RPMI8226 (cell line): Measurements from ENCODE around the gene BLTP3A.
"Not testable (repeated sequence)": the region's sequence is repeated elsewhere in the genome, so short reads cannot be mapped to it uniquely, and the experiment has no call there.

Experiments
- DNase-seq: peaks from one replicate; pipeline ENCODE4 v3.0.0-alpha.2; 2015

Gene BLTP3A

GRCh38 chr6:34791164-34791700 is 651 bp upstream of the BLTP3A start:
- DNase-seq, result peak; percentile 66

GRCh38 chr6:34792605-34793500 is 970 bp downstream of the BLTP3A start:
- DNase-seq, result peak; percentile 44

- no peak for DNase-seq
Measured at GRCh38 chr6:34793877-34794276, 2.0 kb downstream of the BLTP3A start.

GRCh38 chr6:34795836-34796425 is 4.0 kb downstream of the BLTP3A start:
- no peak for DNase-seq

- no peak for DNase-seq
Measured at GRCh38 chr6:34798057-34798456, 6.2 kb downstream of the BLTP3A start.

GRCh38 chr6:34799547-34799946 is 7.7 kb downstream of the BLTP3A start:
- DNase-seq, result no peak

- DNase-seq, result no peak
Measured at GRCh38 chr6:34804543-34804942, 12.7 kb downstream of the BLTP3A start.

GRCh38 chr6:34805074-34805473 is 13.2 kb downstream of the BLTP3A start:
- DNase-seq, result not testable (repeated sequence)

GRCh38 chr6:34806738-34807453 is 15.0 kb downstream of the BLTP3A start:
- DNase-seq, result no peak

GRCh38 chr6:34808473-34808872 is 16.6 kb downstream of the BLTP3A start:
- not testable (repeated sequence) for DNase-seq

- not testable (repeated sequence) for DNase-seq
Measured at GRCh38 chr6:34809419-34809818, 17.5 kb downstream of the BLTP3A start.

GRCh38 chr6:34810017-34810882 is 18.4 kb downstream of the BLTP3A start:
- DNase-seq, result no peak

- DNase-seq, result peak; percentile 75
Measured at GRCh38 chr6:34810936-34811632, 19.2 kb downstream of the BLTP3A start.

GRCh38 chr6:34813028-34813713 is 21.3 kb downstream of the BLTP3A start:
- DNase-seq, result no peak

GRCh38 chr6:34816635-34817301 is 24.9 kb downstream of the BLTP3A start:
- DNase-seq, result no peak

GRCh38 chr6:34817446-34817845 is 25.6 kb downstream of the BLTP3A start:
- DNase-seq, result no peak

GRCh38 chr6:34818872-34819570 is 27.1 kb downstream of the BLTP3A start:
- DNase-seq, result not testable (repeated sequence)

- DNase-seq, result no peak
Measured at GRCh38 chr6:34819571-34820480, 27.9 kb downstream of the BLTP3A start.

- DNase-seq, result no peak
Measured at GRCh38 chr6:34829137-34829536, 37.3 kb downstream of the BLTP3A start.
